ENCODE measurements around the gene SEPSECS. TPM values are rescaled to one million over a fixed set of nuclear protein-coding genes. Genes with fewer than 3 reads are reported as not detected.
A peak's percentile ranks its signal among the peaks of the same experiment; 100 is the strongest.

The SEPSECS gene
- total RNA-seq, 4 donors from 2014 or later: 6.6 to 19.2 (median 9.0) TPM

GRCh38 chr4:25100021-25100555, 60.2 kb downstream of the SEPSECS start:
- Histone ChIP-seq H3K27me3 (no peaks in the 10 kb centered on the region), H3K27ac (no peak overlapping the region), H3K36me3 (no peaks in the 10 kb centered on the region), H3K4me1 (peaks cover 0 to 5% (median 0%) of the 10 kb centered on the region in 4 donors), H3K4me3 (no peak overlapping the region), H3K9me3 (peaks cover 0 to 6% (median 0%) of the 10 kb centered on the region in 4 donors)
- TF ChIP-seq EP300 (IDR thresholded peaks at IDR 0.05) (no peak), POLR2A (IDR thresholded peaks at IDR 0.05) (no peak)
- no peak for DNase-seq (ENCODE audit: low spot score in 2 of 2)
- WGBS, 2 donors: 42 to 49% methylated on average over 4 of the region's 4 CpGs

GRCh38 chr4:25098964-25099891, 61.0 kb downstream of the SEPSECS start:
- no peaks in the 10 kb centered on the region for H3K27me3 ChIP-seq

GRCh38 chr4:25096981-25097443, 63.2 kb downstream of the SEPSECS start:
- H3K27ac ChIP-seq: no peak overlapping the region
- TF ChIP-seq EP300 (IDR thresholded peaks at IDR 0.05): no peak
- no peak for TF ChIP-seq POLR2A (IDR thresholded peaks at IDR 0.05)
- TF ChIP-seq CTCF (IDR thresholded peaks at IDR 0.05): no peak
- H3K4me3 ChIP-seq: no peak overlapping the region
- peaks cover 0 to 5% (median 0%) of the 10 kb centered on the region in 4 donors for H3K4me1 ChIP-seq
- DNase-seq (ENCODE audit: low spot score in 2 of 2): no peak
- H3K36me3 ChIP-seq: no peaks in the 10 kb centered on the region
- 76 to 86% methylated on average over 11 of the region's 11 CpGs for WGBS, 2 donors
- no peaks in the 10 kb centered on the region for H3K27me3 ChIP-seq
- peaks cover 0 to 16% (median 0%) of the 10 kb centered on the region in 4 donors for H3K9me3 ChIP-seq

More at GRCh38 chr4:25098964-25099891, 61.0 kb downstream of the SEPSECS start:
- peaks cover 0 to 6% (median 0%) of the 10 kb centered on the region in 4 donors for H3K9me3 ChIP-seq
- peak; percentile 27 to 28 for DNase-seq (ENCODE audit: low spot score in 2 of 2)
- H3K4me3 ChIP-seq: no peak overlapping the region
- H3K4me1 ChIP-seq: peaks cover 0 to 5% (median 0%) of the 10 kb centered on the region in 4 donors
- 39 to 41% methylated on average over 10 of the region's 10 CpGs for WGBS, 2 donors
- no peaks in the 10 kb centered on the region for H3K36me3 ChIP-seq
- no peak overlapping the region for H3K27ac ChIP-seq
- no peak for TF ChIP-seq EP300 (IDR thresholded peaks at IDR 0.05)
- TF ChIP-seq POLR2A (IDR thresholded peaks at IDR 0.05): no peak
- no peak for TF ChIP-seq CTCF (IDR thresholded peaks at IDR 0.05)

- TF ChIP-seq CTCF (IDR thresholded peaks at IDR 0.05) (no peak), EP300 (IDR thresholded peaks at IDR 0.05) (no peak), POLR2A (IDR thresholded peaks at IDR 0.05) (no peak)
- Histone ChIP-seq H3K27ac (no peak overlapping the region), H3K9me3 (peaks cover 0 to 11% (median 0%) of the 10 kb centered on the region in 4 donors), H3K4me1 (peaks cover 0 to 5% (median 0%) of the 10 kb centered on the region in 4 donors), H3K4me3 (no peak overlapping the region), H3K36me3 (no peaks in the 10 kb centered on the region), H3K27me3 (no peaks in the 10 kb centered on the region)
- no peak for DNase-seq (ENCODE audit: low spot score in 2 of 2)
- 91 to 93% methylated on average over 23 of the region's 23 CpGs for WGBS, 2 donors
Measured at GRCh38 chr4:25096251-25096980, 63.8 kb downstream of the SEPSECS start.

GRCh38 chr4:25095837-25096236, 64.4 kb downstream of the SEPSECS start:
- DNase-seq (ENCODE audit: low spot score in 2 of 2): no peak
- Histone ChIP-seq H3K36me3 (no peaks in the 10 kb centered on the region), H3K27ac (no peak overlapping the region), H3K4me1 (peaks cover 0 to 5% (median 0%) of the 10 kb centered on the region in 4 donors), H3K27me3 (no peaks in the 10 kb centered on the region), H3K9me3 (peaks cover 0 to 11% (median 0%) of the 10 kb centered on the region in 4 donors), H3K4me3 (no peak overlapping the region)
- TF ChIP-seq POLR2A (IDR thresholded peaks at IDR 0.05) (no peak), EP300 (IDR thresholded peaks at IDR 0.05) (no peak), CTCF (IDR thresholded peaks at IDR 0.05) (no peak)
- WGBS, 2 donors: 93 to 96% methylated on average over 23 to 24 of the region's 24 CpGs

Data from tibial nerve (tissue), 4 donors.